ENCODE results near the gene CTNS. TPM values are rescaled to one million over a fixed set of nuclear protein-coding genes. Genes with fewer than 3 reads are reported as not detected.

Gene CTNS
- total RNA-seq, 1 donor: 25.9 TPM

DNA sequence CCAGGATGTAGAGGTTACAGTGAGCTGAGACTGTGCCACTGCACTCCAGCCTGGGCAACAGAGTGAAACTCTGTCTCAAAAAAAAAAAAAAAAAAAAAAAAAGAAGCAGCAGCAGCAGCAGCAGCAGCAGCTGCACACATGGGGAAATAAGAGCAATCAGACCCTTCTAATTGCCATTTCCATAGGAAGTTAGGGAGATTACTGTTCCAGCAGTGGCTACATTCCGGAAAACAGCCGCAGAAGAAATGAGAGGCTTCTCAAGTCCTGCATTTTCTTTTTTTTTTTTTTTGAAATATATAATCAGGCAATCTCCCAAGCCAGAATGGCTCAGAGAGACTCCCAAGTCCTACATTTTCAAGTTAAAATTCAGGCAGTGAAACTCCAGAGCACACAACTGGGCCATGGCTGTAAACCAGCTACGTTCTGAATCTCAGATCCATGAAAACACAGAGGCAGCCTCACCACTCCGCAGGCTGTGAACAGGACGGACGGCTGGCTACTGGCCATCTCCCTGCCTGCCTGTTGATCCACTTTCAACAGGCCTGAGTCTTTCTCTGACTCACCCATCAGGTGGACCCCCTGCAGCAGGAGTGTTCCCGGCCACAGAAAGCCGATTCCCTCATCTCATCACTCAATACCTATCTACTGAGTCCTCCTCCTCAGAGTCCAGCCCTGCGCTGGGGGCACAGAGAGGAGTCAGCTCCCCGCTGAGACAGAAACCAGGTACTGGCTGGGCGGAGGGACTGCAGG is 42.3 kb upstream of the CTNS start:
- peak; percentile 18 for DNase-seq (ENCODE audit: low read depth)
- no peak overlapping the region for H3K4me3 ChIP-seq (ENCODE audit: low read depth, low read length)
- TF ChIP-seq, protein P1, sequence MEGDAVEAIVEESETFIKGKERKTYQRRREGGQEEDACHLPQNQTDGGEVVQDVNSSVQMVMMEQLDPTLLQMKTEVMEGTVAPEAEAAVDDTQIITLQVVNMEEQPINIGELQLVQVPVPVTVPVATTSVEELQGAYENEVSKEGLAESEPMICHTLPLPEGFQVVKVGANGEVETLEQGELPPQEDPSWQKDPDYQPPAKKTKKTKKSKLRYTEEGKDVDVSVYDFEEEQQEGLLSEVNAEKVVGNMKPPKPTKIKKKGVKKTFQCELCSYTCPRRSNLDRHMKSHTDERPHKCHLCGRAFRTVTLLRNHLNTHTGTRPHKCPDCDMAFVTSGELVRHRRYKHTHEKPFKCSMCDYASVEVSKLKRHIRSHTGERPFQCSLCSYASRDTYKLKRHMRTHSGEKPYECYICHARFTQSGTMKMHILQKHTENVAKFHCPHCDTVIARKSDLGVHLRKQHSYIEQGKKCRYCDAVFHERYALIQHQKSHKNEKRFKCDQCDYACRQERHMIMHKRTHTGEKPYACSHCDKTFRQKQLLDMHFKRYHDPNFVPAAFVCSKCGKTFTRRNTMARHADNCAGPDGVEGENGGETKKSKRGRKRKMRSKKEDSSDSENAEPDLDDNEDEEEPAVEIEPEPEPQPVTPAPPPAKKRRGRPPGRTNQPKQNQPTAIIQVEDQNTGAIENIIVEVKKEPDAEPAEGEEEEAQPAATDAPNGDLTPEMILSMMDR (IDR thresholded peaks at IDR 0.05; ENCODE audit: insufficient read depth, low read depth, low read length): no peak

DNA sequence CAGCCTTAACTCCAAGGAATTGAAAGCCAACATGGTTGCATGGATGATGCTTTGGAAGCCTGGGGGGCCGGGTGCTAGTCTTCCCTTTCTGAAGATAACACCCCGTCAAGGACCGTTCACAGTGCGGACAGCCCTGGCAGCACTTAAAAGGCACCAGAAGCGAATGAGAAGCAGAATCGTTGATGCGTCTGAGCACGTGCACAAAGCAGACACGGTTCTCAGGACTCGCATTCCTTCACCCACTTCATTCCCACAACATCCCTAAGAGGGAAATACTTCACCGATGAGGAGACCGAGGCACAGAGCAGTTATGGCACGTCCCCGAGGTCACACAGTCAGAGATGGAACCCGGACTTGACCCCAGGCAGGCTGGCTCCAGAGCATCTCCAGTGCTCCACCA is 41.6 kb upstream of the CTNS start:
- TF ChIP-seq, protein P1 (IDR thresholded peaks at IDR 0.05; ENCODE audit: insufficient read depth, low read depth, low read length): no peak
- no peak for DNase-seq (ENCODE audit: low read depth)
- H3K4me3 ChIP-seq (ENCODE audit: low read depth, low read length): no peak overlapping the region

DNA sequence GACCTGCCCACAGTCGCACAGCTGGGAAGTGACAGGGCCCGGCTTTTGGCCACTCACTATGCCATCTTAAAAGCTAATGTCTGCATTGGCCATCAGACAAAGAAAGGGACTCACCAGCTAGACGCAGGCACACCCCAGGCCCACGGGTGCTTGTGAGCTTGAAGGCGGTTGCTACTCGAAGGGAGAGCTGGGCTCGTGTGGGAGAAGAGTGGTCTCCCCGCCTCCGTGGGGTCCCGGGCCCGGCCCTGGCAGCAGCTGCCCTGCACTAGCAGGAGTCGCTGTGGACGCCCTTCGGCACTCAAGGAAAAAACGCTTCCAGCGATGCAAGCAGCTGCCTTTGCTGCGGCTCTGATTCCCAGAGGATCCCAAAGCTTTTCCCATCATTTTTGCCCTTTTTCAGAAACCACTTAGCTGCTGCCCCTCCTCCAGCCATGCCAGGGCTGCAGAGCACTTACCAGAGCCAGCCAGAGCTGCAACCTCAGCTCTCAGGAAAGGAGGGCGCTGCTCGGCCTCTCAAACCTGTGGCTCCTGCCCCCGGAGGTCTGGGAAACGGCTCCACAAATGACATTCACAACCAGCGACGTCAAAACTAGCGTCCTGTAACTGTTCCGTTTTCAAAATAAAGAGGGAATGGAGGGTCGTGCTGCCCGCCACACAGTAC is 39.6 kb upstream of the CTNS start:
- TF ChIP-seq, protein P1 (IDR thresholded peaks at IDR 0.05; ENCODE audit: insufficient read depth, low read depth, low read length): no peak
- DNase-seq (ENCODE audit: low read depth): no peak
- H3K4me3 ChIP-seq (ENCODE audit: low read depth, low read length): no peak overlapping the region

DNA sequence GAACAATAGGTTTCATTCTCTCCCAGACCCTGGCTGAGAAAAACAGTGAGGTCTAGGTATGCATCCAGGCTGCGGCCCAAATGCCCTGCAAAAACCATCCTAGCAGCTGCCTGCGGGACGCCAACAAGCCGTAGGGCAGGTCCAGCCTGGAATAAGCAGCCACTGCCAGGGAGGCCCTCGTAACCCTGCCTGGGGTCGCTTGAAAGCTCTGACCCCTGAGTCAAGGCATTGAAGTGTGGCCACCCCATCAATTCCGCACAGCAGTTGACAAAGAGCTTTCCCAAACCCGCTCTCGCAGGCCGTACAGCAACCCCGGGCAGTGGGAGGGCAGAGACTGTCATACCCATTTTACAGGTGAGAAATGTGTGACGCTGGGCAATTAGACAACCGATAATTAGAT is 38.5 kb upstream of the CTNS start:
- TF ChIP-seq, protein P1 (IDR thresholded peaks at IDR 0.05; ENCODE audit: insufficient read depth, low read depth, low read length): no peak
- DNase-seq (ENCODE audit: low read depth): no peak
- no peak overlapping the region for H3K4me3 ChIP-seq (ENCODE audit: low read depth, low read length)

DNA sequence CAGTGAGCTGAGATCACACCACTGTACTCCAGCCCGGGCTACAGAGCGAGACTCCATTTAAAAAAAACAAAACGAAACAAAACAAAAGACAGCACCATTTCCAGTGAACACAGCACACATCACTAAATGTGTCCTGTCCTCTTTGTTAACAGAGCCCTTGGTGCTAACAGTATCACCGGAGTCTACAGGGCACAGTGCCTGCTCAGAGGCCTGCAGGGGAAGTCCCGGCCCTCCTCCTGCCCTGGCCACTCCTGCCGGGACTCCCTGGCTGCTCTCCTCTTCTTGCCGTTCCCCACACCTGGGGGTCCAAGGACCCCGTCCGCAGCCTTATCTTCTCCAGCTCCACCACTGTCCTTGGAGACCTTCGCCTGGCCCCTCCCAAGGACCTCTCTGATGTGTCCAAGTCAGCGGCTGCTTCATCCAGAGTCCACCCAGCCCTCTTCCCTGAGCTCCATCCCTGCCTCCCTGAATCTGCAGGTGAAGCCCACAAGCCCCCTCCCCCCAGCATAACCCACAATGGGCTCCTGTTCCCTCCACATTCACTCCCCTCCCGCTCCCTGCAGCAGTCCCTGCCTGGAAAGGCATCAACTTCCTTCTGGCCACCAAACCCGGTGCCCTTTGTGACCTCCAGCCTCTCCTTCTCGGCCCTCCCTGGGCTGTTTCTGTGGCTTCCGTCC is 35.9 kb upstream of the CTNS start:
- TF ChIP-seq, protein P1 (IDR thresholded peaks at IDR 0.05; ENCODE audit: insufficient read depth, low read depth, low read length): no peak
- H3K4me3 ChIP-seq (ENCODE audit: low read depth, low read length): no peak overlapping the region
- no peak for DNase-seq (ENCODE audit: low read depth)

DNA sequence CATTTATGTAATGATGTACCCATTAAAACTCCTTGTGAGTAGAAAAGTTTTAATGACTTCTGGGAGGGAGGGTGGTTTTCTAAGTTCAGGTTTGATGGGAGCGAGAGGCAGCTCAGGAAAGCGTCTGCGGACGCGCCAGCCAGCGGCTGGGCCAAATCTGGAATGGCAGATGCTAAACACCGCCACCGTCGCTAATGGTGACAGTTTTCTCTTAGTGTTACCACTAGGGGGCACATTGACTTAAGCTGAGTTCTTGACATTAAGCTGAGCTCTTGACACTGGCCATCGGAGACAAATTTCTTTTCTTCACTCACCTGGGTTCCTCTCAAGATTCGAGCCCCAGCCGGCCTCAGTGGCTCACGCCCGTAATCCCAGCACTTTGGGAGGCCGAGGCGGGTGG is 34.1 kb upstream of the CTNS start:
- peak; percentile 41 for DNase-seq (ENCODE audit: low read depth)
- no peak overlapping the region for H3K4me3 ChIP-seq (ENCODE audit: low read depth, low read length)
- TF ChIP-seq, protein P1 (IDR thresholded peaks at IDR 0.05; ENCODE audit: insufficient read depth, low read depth, low read length): peak; percentile 53
